Spleen (tissue), 11 donors: Measurements from ENCODE around the gene STK39. TPM values are rescaled to one million over a fixed set of nuclear protein-coding genes. Genes with fewer than 3 reads are reported as not detected.

ENCODE experiments used
- DNase-seq: peaks from one replicate; pipeline ENCODE4 v3.0.0-alpha.2; 2020
- H3K27ac ChIP-seq, 8 donors: fragments of 200-600 bp; sonication (generic) in 7 of 8; 1 replicate in 4 of 8; 2 replicates in 4 of 8; pipeline versions ENCODE4 v1.5.0 to v1.8.0; 2016 to 2021; ENCODE audit warnings: inconsistent platforms in 4 of 8, mild to moderate bottlenecking in 4 of 8, moderate library complexity in 1 of 8
- H3K27me3 ChIP-seq, 7 donors: fragments of 200-600 bp; sonication (generic) in 6 of 7; replicated peaks in 1 of 7; 1 replicate in 4 of 7; 2 replicates in 3 of 7; pipeline versions ENCODE4 v1.5.0 to v1.8.0; 2016 to 2021; ENCODE audit warnings: inconsistent platforms in 3 of 7, mild to moderate bottlenecking in 1 of 7
- H3K36me3 ChIP-seq, 6 donors: fragments of 200-600 bp; sonication (generic) in 5 of 6; 1 replicate in 4 of 6; 2 replicates in 2 of 6; pipeline versions ENCODE4 v1.5.0 to v1.8.0; 2016 to 2021; ENCODE audit warnings: inconsistent platforms in 2 of 6
- H3K4me1 ChIP-seq, 6 donors: fragments of 200-600 bp; sonication (generic) in 5 of 6; 1 replicate in 3 of 6; 2 replicates in 3 of 6; pipeline versions ENCODE4 v1.5.0 to v1.8.0; 2016 to 2021; ENCODE audit warnings: inconsistent platforms in 3 of 6
- H3K4me3 ChIP-seq, 8 donors: fragments of 200-600 bp; sonication (generic) in 7 of 8; 1 replicate in 4 of 8; 2 replicates in 4 of 8; pipeline versions ENCODE4 v1.5.0 to v1.8.0; 2016 to 2021; ENCODE audit warnings: inconsistent platforms in 4 of 8, mild to moderate bottlenecking in 4 of 8, moderate library complexity in 2 of 8
- H3K9me3 ChIP-seq, 8 donors: fragments of 200-600 bp; sonication (generic) in 7 of 8; 1 replicate in 4 of 8; 2 replicates in 4 of 8; pipeline versions ENCODE4 v1.5.0 to v1.8.0; 2016 to 2021; ENCODE audit warnings: inconsistent platforms in 4 of 8
- CTCF ChIP-seq, 11 experiments: fragments of 200-600 bp in 7 of 11; fragments of 450-650 bp in 4 of 11; sonication (generic) in 4 of 11; IDR thresholded peaks in 8 of 11; conservative IDR thresholded peaks in 3 of 11; 1 replicate in 7 of 11; 2 replicates in 4 of 11; pipeline versions ENCODE4 v1.4.0 to v1.8.0; 2016 to 2021; ENCODE audit warnings: antibody characterized with exemption in 11 of 11, inconsistent platforms in 4 of 11, mild to moderate bottlenecking in 1 of 11
- POLR2A ChIP-seq, 3 donors: fragments of 450-650 bp; IDR thresholded peaks; one replicate each; pipeline ENCODE4 v1.5.1; 2017; ENCODE audit warnings: antibody characterized with exemption in 3 of 3, mild to moderate bottlenecking in 1 of 3
- POLR2AphosphoS5 ChIP-seq, 3 donors: sonication (generic); formaldehyde crosslinking; IDR thresholded peaks; one replicate each; pipeline ENCODE4 v1.5.1; 2017; ENCODE audit warnings: antibody characterized with exemption in 3 of 3
- WGBS, 5 donors: extraction: QIAGEN DNeasy Blood & Tissue Kit in 3 of 5; methylation state at CpG; one replicate each; pipeline versions ENCODE4 v1.1.5 to v1.1.7; 2013 to 2018; 5-methylcytosine and 5-hydroxymethylcytosine counted together
- intact Hi-C: fragments of 100-400 bp; cut with DNase I; formaldehyde crosslinking; loops from one replicate; pipeline ENCODE4 v1.15.0; 2023; ENCODE audit warnings: low total_unique reads
- polyA plus RNA-seq, 3 donors: library from polyadenylated mRNA; stranded (reverse); fragments of 200-250 nt; gene quantifications; one replicate each; pipeline ENCODE4 v1.2.1, GENCODE V29; 2013
- total RNA-seq, 7 donors: library from RNA; depleted of rRNA in 3 of 7; stranded (reverse); fragments of >200 nt in 3 of 7; fragmentation: NEBNext Ultra II Directional in 4 of 7; extraction: Animal tissue kit (Norgen Biotek cat#: 25700) in 4 of 7; gene quantifications; one replicate each; pipeline versions ENCODE4 v1.1.0 to v1.2.1, GENCODE V29; 2016 to 2021
- donor health status: healthy with polysubstance abuse.
- donor health status: DM: no; HTN: no; CAD: no; lungs with moderate emphysema.
- donor health status: DM: no; HTN: no; CAD: no.
- donor health status: Bipolar disorder and iron deficiency.
- donor health status: healthy.
- donor health status: DM: no; HTN: no; CAD: no.
- donor health status: DM: yes; HTN: yes; CAD: no.

Gene STK39
- total and polyA plus RNA-seq, 10 donors, result 8.6 to 17.8 (median 11.0) TPM

- peaks cover 0 to 20% (median 4%) of the 10 kb centered on the region in 6 donors for H3K4me1 ChIP-seq
- no peak overlapping the region for H3K27ac ChIP-seq
- H3K27me3 ChIP-seq, result no peaks in the 10 kb centered on the region
- H3K9me3 ChIP-seq, result no peaks in the 10 kb centered on the region
- WGBS, 5 donors, result 83 to 94% (median 91%) methylated on average over 2 of the region's 2 CpGs
- H3K36me3 ChIP-seq, result peaks cover 0 to 15% (median 0%) of the 10 kb centered on the region in 6 donors
- no peak for DNase-seq
- no peak overlapping the region for H3K4me3 ChIP-seq
- TF ChIP-seq CTCF (IDR thresholded peaks at IDR 0.05 in 8 of 11, conservative IDR thresholded peaks at IDR 0.05 in 3 of 11), result no peak
- no peak for TF ChIP-seq POLR2A (IDR thresholded peaks at IDR 0.05)
- TF ChIP-seq POLR2AphosphoS5 (IDR thresholded peaks at IDR 0.05), result no peak
- intact Hi-C loops, result no loop called here
Observed at GRCh38 chr2:168037778-168038177, 209.6 kb downstream of the STK39 start.

DNA sequence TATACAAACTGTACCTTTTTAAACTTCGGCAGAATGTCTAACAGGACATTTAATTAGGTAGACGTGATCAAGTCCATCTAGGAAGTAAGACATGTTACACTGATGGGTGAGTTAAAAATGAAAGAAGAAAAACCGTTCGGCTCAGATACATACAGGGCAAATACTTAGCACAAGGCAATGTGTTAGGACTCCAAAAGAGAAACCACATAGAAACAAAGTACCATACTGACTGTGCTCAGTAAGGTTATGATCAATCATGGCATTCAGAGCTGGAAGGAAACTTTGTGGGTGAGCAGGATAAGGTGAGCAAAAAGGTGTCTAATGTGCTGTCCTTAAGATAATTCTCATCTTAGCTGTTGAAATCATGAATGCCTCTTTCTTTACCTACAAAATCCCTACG, 211.9 kb downstream of the STK39 start:
- Histone ChIP-seq H3K4me3 (no peak overlapping the region), H3K4me1 (peaks cover 0 to 3% (median 0%) of the 10 kb centered on the region in 6 donors), H3K9me3 (no peaks in the 10 kb centered on the region), H3K27ac (no peak overlapping the region), H3K36me3 (peaks cover 0 to 15% (median 0%) of the 10 kb centered on the region in 6 donors), H3K27me3 (no peaks in the 10 kb centered on the region)
- TF ChIP-seq CTCF (IDR thresholded peaks at IDR 0.05 in 8 of 11, conservative IDR thresholded peaks at IDR 0.05 in 3 of 11), result no peak
- TF ChIP-seq POLR2AphosphoS5 (IDR thresholded peaks at IDR 0.05), result no peak
- no peak for TF ChIP-seq POLR2A (IDR thresholded peaks at IDR 0.05)
- no peak for DNase-seq
- WGBS, 5 donors, result 74 to 91% (median 81%) methylated on average over 5 of the region's 5 CpGs
- intact Hi-C loops, result no loop called here

- WGBS, 5 donors, result 95 to 99% (median 96%) methylated on average over 5 of the region's 5 CpGs
- TF ChIP-seq CTCF (IDR thresholded peaks at IDR 0.05 in 8 of 11, conservative IDR thresholded peaks at IDR 0.05 in 3 of 11), result no peak
- no peak for TF ChIP-seq POLR2A (IDR thresholded peaks at IDR 0.05)
- TF ChIP-seq POLR2AphosphoS5 (IDR thresholded peaks at IDR 0.05), result no peak
- H3K36me3 ChIP-seq, result peaks cover 0 to 15% (median 0%) of the 10 kb centered on the region in 6 donors
- H3K27me3 ChIP-seq, result no peaks in the 10 kb centered on the region
- no peak for DNase-seq
- intact Hi-C loops, result no loop called here
- H3K27ac ChIP-seq, result no peak overlapping the region
- H3K4me3 ChIP-seq, result no peak overlapping the region
- H3K4me1 ChIP-seq, result no peaks in the 10 kb centered on the region
- H3K9me3 ChIP-seq, result no peaks in the 10 kb centered on the region
Observed at GRCh38 chr2:168034616-168035015, 212.8 kb downstream of the STK39 start.

DNA sequence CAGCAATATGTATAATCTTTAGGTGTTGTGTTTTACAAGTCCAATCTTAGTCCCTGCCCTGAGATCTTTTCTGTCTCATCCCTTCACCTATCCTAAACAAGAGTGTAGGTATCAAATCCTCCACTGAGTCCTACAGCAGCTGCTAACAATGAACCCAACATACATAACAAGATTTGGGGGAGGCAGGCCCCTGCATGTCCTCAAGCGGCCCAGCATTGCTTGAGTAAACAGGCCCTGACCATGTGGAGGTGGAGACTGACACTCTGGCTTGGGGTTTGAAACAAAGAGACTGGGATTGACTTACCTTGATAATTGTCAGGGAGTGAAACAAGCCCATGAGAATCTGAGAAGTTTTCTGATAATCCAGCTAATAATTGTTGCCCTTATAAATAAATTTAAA, 213.4 kb downstream of the STK39 start:
- peaks cover 0 to 15% (median 0%) of the 10 kb centered on the region in 6 donors for H3K36me3 ChIP-seq
- H3K4me3 ChIP-seq, result no peak overlapping the region
- WGBS, 5 donors, result 94 to 100% (median 97%) methylated on average over 1 of the region's 1 CpG
- no peak for DNase-seq
- H3K9me3 ChIP-seq, result no peaks in the 10 kb centered on the region
- TF ChIP-seq CTCF (IDR thresholded peaks at IDR 0.05 in 8 of 11, conservative IDR thresholded peaks at IDR 0.05 in 3 of 11) (no peak), POLR2A (IDR thresholded peaks at IDR 0.05) (no peak), POLR2AphosphoS5 (IDR thresholded peaks at IDR 0.05) (no peak)
- intact Hi-C loops, result no loop called here
- no peaks in the 10 kb centered on the region for H3K27me3 ChIP-seq
- H3K4me1 ChIP-seq, result no peaks in the 10 kb centered on the region
- no peak overlapping the region for H3K27ac ChIP-seq
